GM21737 (cell line): Measurements from ENCODE around the gene ATP5F1D.
"Not testable (repeated sequence)": the region's sequence is repeated elsewhere in the genome, so short reads cannot be mapped to it uniquely, and the experiment has no call there.

Experiments
- ATAC-seq: cut with Tn5 transposase; IDR thresholded peaks from one replicate; pipeline ENCODE4 v1.9.1; 2021; ENCODE audit warnings: mild to moderate bottlenecking, moderate library complexity; ENCODE audit not compliant: unreplicated experiment

The ATP5F1D gene

DNA sequence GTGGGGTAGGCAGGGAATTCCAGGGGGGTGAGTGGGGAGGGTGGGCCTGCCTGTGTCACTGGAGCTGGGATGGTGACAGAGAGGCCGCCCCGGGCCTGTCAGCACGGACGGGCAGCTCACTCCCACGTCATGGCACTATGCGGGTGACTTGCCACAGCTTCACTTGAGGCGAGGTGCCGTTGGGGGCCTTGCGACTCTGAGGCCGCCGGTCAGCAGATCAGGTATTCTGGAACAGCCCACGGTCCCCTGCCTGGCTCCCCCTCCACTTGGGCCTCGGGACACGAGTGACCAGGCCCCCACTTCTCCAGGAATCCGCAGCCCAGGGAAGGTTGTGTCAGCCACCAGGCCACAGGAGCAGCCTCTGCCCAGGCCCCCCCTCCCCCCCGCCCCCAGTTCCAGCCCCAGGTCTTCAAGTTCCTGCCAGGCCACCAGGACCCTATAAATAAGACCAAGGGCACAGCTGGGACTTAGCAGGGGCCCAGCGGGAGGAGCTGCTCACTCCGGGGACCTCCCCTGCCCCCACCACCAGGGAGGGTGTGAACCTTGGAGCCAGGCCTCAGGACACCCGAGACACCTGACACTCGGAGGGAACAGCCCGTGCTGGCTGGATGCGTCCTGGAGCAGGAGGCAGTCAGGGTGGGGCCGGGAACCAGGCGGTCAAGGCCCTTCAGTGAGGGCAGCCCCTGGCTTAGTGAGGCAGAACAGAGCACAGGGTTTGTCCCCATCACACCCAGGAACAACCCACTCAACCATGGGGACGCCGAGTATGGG, 4.1 kb downstream of the ATP5F1D start:
- ATAC-seq: no peak

DNA sequence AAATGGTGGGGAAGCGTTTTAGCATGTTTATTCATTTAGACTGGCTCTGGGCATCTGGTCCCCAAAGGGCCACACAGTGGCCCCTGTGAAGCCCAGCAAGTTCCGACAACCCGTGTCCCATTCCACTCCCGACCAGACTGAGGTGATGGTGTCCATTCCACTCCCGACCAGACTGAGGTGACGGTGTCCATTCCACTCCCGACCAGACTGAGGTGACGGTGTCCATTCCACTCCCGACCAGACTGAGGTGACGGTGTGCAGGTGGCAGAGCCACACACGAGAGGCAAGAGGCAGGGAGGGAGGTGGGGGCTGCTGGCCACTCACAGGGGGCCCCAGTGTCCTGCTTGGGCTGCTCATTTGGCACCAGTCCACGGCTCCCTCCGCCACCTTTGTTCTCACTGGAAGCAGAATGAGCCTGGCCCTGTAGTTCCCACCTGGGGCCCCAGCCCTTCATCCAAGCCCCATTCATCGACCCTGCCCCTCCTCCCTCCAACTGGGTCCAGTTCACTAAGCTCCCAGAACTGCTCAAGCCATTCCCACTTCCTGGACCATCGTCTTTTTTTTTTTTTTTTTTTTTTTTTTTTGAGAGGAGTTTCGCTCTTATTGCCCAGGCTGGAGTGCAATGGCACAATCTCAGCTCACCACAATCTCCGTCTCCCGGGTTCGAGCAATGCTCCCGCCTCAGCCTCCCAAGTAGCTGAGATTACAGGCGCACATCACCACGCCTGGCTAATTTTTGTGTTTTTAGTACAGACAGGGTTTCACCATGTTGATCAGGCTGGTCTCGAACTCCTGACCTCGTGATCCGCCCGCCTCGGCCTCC, 4.9 kb downstream of the ATP5F1D start:
- ATAC-seq: not testable (repeated sequence)

- no peak for ATAC-seq
Observed at GRCh38 chr19:1247748-1248138, 6.2 kb downstream of the ATP5F1D start.

- ATAC-seq: peak; percentile 12
Observed at GRCh38 chr19:1248139-1248785, 6.7 kb downstream of the ATP5F1D start, which contains the start of gene MIDN. MIDN (plus strand) TSS chr19:1248583; CDS start chr19:1250297, 1,714 bp downstream.

DNA sequence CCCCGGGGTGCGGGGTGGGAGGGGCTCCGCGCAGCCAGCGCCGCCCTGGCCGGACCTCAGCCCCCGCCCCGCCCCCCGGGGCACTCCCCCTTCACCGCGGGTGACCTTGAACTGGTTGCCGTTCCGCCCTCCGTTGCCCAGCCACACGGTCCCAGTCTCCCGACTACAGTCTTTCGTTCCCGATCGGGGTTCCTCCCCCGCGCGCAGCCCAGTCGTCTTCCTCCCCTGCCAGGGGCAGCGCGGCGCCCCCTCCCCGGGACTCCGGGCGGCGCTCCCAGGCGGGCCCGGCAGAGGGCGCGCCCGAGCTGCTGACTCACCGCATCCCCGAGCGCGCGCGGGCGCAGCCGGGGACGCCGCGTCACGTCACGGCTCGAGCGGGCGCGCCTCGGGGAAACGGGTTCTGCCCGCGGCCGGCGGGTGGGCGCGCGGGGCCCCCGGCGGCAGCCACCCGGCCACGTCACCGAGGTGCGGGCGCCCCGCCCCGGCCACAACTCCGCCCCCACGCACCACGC, 7.3 kb downstream of the ATP5F1D start:
- ATAC-seq: peak; percentile 23

GRCh38 chr19:1249298-1249989, 7.9 kb downstream of the ATP5F1D start:
- peak; percentile 37 for ATAC-seq

GRCh38 chr19:1249990-1250436, 8.5 kb downstream of the ATP5F1D start:
- no peak for ATAC-seq

DNA sequence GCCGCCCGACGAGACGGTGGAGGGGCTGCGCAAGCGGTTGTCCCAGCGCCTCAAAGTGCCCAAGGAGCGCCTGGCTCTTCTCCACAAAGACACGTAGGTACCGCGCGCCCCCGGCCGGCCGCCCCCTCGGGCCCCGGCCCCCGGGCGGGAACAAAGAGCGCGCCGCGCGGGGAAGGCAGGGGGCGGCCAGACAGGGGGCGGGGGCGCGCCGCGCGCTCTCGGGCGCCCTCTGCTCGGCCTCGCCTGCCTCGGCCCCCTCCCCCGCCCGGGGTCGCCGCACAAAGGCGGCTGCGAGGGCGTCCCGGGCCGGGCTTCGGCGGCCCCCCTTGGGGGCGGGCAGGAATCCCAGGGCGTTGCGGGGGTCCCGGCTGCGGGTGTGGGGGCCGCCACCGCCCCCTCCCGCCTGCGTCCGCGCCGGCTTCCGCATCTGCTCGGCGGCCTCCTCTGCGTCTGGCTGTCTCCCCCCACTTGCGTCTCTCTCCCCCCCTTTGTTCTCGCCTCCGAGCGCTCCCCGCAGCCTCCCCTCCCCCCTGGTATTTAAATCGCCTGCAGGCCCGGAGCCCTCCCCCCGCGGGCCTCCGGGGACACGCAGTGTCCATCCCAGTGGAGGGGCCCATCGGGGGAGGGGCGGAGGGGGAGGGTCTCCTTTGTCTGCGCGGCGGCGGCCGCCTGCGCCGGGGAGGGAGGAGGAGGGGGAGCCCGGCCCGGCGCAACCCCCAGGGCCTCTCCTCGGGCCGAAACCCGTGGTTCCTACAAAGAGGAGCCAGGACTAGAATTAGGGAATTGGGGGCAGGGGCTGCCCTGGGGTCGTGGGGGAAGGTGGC, 9.1 kb downstream of the ATP5F1D start:
- ATAC-seq: no peak

DNA sequence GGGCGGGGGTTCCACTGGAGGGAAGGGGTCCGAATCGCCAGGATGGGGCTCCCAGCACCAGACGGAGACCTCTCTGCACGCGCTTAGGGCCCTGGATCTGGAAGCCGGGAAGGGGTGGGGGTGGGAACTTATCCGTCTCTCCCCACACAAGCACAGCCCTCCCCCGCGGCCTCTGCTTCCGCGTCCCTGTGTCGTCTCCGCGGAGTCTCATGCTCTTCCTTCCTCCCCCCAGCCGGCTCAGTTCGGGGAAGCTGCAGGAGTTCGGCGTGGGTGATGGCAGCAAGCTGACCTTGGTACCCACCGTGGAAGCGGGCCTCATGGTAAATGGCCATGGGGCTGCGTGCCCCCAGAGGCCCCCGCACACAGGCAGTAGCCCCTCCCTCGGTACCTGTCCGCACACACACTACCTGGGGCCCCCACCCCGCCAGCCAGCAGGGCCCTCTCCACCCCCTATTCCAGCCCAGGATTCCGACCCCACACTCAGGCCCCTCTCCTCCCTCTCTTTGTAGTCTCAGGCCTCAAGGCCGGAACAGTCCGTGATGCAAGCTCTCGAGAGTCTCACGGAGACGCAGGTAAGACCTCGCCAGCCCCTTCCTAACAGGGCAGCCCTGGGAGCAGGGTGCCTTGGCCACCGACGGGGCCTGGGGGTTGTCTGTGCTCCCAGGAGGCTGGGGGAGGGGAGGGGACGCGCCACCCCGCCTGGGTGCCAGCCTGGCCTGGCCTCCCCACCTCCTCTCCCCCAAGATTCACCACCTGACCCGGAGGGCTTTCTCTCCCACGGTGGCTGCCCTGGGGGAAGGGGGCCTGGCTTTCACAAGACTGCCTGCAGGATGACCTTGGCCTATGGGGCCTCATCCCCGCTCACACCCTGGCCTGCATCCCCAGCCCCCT, 10.0 kb downstream of the ATP5F1D start:
- ATAC-seq: no peak

DNA sequence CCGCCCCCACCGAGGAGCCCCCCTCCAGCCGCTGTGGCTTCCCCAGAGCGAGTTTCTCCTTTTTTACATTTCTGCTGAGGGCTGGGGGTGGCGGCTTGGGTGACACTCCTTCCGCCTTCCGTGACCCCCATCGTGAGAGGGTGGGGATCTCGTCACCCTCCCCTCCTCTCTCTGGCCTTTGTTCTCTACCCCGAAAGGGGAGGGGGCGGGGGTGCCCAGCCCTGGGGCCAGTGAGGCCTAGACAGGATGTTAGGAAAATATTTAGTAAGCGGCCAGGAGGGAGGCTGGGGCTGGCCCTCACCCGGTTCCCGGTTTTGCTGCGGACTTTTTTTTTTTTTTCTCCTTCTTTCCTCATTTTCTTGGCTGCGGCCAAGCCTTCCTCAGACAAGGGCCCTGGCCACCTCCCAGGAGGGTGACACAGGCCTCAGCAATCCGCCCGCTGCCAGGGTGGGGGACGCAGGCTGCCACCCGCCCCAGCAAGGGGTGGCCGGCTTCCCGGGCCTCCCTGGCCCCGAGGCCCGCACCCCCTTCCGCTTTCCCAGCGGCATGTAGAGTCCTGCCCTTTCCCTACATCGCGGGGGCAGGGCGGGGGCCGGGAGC, 10.8 kb downstream of the ATP5F1D start:
- no peak for ATAC-seq

GRCh38 chr19:1252821-1253513, 11.4 kb downstream of the ATP5F1D start:
- ATAC-seq: no peak

GRCh38 chr19:1253514-1254080, 12.0 kb downstream of the ATP5F1D start:
- ATAC-seq: no peak

DNA sequence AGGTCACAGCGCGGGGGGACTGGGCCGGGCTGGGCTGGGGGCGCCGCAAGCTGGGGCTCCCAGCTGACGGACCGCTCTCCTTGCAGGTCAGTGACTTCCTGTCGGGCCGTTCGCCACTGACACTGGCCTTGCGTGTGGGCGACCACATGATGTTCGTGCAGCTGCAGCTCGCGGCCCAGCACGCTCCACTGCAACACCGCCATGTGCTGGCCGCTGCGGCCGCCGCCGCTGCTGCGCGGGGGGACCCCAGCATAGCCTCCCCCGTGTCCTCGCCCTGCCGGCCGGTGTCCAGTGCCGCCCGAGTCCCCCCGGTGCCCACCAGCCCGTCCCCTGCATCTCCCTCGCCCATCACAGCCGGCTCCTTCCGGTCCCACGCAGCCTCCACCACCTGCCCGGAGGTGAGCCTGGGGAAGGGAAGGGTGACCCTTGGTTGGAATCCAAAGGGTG, 12.6 kb downstream of the ATP5F1D start:
- ATAC-seq: no peak

- no peak for ATAC-seq
Observed at GRCh38 chr19:1254530-1255185, 13.1 kb downstream of the ATP5F1D start.

- no peak for ATAC-seq
Observed at GRCh38 chr19:1255186-1256161, 13.9 kb downstream of the ATP5F1D start.
